ENCODE measurements around the gene TRABD2B. TPM values are rescaled to one million over a fixed set of nuclear protein-coding genes. Genes with fewer than 3 reads are reported as not detected.

The TRABD2B gene
- total and polyA plus RNA-seq, 2 of the 4 experiments (the other 2 are of a cell fraction): not detected

- no peak for DNase-seq
- H4K8ac ChIP-seq (ENCODE audit: low read depth in 2 of 2, low read length in 2 of 2): no peak overlapping the region
- no peak overlapping the region for H4K91ac ChIP-seq (ENCODE audit: insufficient read depth, low read depth, low read length)
- no peak overlapping the region for H3K56ac ChIP-seq (ENCODE audit: extremely low read depth, insufficient read depth, low read length)
- H3K23ac ChIP-seq (ENCODE audit: low read depth, low read length): no peak overlapping the region
- H2AFZ ChIP-seq (replicated peaks; ENCODE audit: low read length, poor library complexity): no peak overlapping the region
- no peaks in the 10 kb centered on the region for H3K4me1 ChIP-seq (ENCODE audit: control insufficient read depth, insufficient read depth, low read length)
- CTCF ChIA-PET: no interaction called here
- H3K36me3 ChIP-seq (ENCODE audit: control insufficient read depth, insufficient read depth, low read length): no peaks in the 10 kb centered on the region
- H2BK5ac ChIP-seq (ENCODE audit: low read depth, low read length, poor library complexity, severe bottlenecking): no peak overlapping the region
- no peaks in the 10 kb centered on the region for H3K27me3 ChIP-seq (ENCODE audit: control insufficient read depth, insufficient read depth, low read length)
- in situ Hi-C loops (cut with MboI; ENCODE audit: low sequenced_read_pairs): no loop called here
- no peak overlapping the region for H3K14ac ChIP-seq (replicated peaks; ENCODE audit: low read depth, low read length)
- H3K18ac ChIP-seq (ENCODE audit: low read depth, low read length): no peak overlapping the region
- no peak overlapping the region for H2BK20ac ChIP-seq (ENCODE audit: low read depth, low read length)
- no peak overlapping the region for H2BK15ac ChIP-seq (ENCODE audit: low read depth, low read length)
- H3K4me3 ChIP-seq (ENCODE audit: insufficient read depth, low read depth, low read length): no peak overlapping the region
- dilution Hi-C loops (cut with HindIII; ENCODE audit: low sequenced_read_pairs, unreplicated experiment): no loop called here
- no peak overlapping the region for H3K4ac ChIP-seq (ENCODE audit: low read depth, low read length)
- no peak overlapping the region for H2BK120ac ChIP-seq (ENCODE audit: low read depth, low read length)
- H3K9me3 ChIP-seq (ENCODE audit: control insufficient read depth, insufficient read depth, low read length): no peaks in the 10 kb centered on the region
- WGBS, 2 experiments (ENCODE audit: extremely low coverage in 2 of 2, insufficient read length in 1 of 2): 0% methylated on average over 1 of the region's 4 CpGs; no CpG with 5 or more reads in 1 of the 2 experiments
- ATAC-seq (ENCODE audit: low read depth): no peak
- intact Hi-C loops (cut with micrococcal nuclease): no loop called here
- no peak overlapping the region for H3K4me2 ChIP-seq (ENCODE audit: low read depth, low read length)
- no peak overlapping the region for H3K27ac ChIP-seq (ENCODE audit: insufficient read depth, low read length)
- no peak overlapping the region for H4K5ac ChIP-seq (ENCODE audit: low read depth, low read length)
- no peak overlapping the region for H2AK9ac ChIP-seq (replicated peaks; ENCODE audit: low read depth, low read length, poor library complexity)
- H2AK5ac ChIP-seq (ENCODE audit: low read depth, low read length): no peak overlapping the region
- no peak for TF ChIP-seq MAFK (IDR thresholded peaks at IDR 0.05; ENCODE audit: low read depth, low read length)
- TF ChIP-seq FOS (IDR thresholded peaks at IDR 0.05; ENCODE audit: low read depth, low read length): no peak
- no peak for TF ChIP-seq MAZ (IDR thresholded peaks at IDR 0.05; ENCODE audit: borderline replicate concordance, low read depth, low read length)
- TF ChIP-seq MXI1 (IDR thresholded peaks at IDR 0.05; ENCODE audit: borderline replicate concordance, low read depth, low read length): no peak
- no peak for TF ChIP-seq USF2 (IDR thresholded peaks at IDR 0.05; ENCODE audit: low read depth, low read length)
- TF ChIP-seq CTCF (conservative IDR thresholded peaks at IDR 0.05; ENCODE audit: low read depth, low read length): no peak
- no peak for TF ChIP-seq ELK1 (IDR thresholded peaks at IDR 0.05; ENCODE audit: borderline replicate concordance, low read depth, low read length)
- POLR2A ChIA-PET (ENCODE audit: unreplicated experiment): no interaction called here
- H3K79me1 ChIP-seq (ENCODE audit: low read depth in 1 of 2, low read length in 2 of 2): no peaks in the 10 kb centered on the region
- H3K9ac ChIP-seq (ENCODE audit: low read depth, low read length): no peak overlapping the region
- no peaks in the 10 kb centered on the region for H4K20me1 ChIP-seq (ENCODE audit: insufficient read depth, low read length)
- no peaks in the 10 kb centered on the region for H3K9me1 ChIP-seq (ENCODE audit: insufficient read depth, low read length)
- BruUV-seq (replicated peaks): no TSS peak
Measured at GRCh38 chr1:47830021-47830420, 167.2 kb downstream of the TRABD2B start.
